Hepatocyte (in vitro differentiated cells): Measurements from ENCODE around the gene THSD7B. TPM values are rescaled to one million over a fixed set of nuclear protein-coding genes. Genes with fewer than 3 reads are reported as not detected.
"Not testable (repeated sequence)": the region's sequence is repeated elsewhere in the genome, so short reads cannot be mapped to it uniquely, and the experiment has no call there.

ENCODE experiments used
- DNase-seq: peaks from one replicate; pipeline ENCODE4 v3.0.0-alpha.2; 2016; ENCODE audit warnings: low spot score
- H2AFZ ChIP-seq: fragments of 200-600 bp; sonication (generic); 2 replicates; pipeline ENCODE4 v1.6.0; 2016; ENCODE audit warnings: antibody characterized with exemption, mild to moderate bottlenecking
- H3K27ac ChIP-seq: fragments of 200-600 bp; sonication (generic); 2 replicates; pipeline ENCODE4 v1.5.1; 2016; ENCODE audit warnings: mild to moderate bottlenecking
- H3K27me3 ChIP-seq: fragments of 200-600 bp; sonication (generic); 2 replicates; pipeline ENCODE4 v1.6.1; 2016
- H3K36me3 ChIP-seq: fragments of 200-600 bp; sonication (generic); replicated peaks from 2 replicates; pipeline ENCODE4 v1.5.1; 2016; ENCODE audit warnings: low read depth; ENCODE audit not compliant: insufficient read depth
- H3K4me1 ChIP-seq: fragments of 200-600 bp; sonication (generic); 2 replicates; pipeline ENCODE4 v1.5.1; 2016; ENCODE audit warnings: mild to moderate bottlenecking, moderate library complexity; ENCODE audit not compliant: insufficient read depth
- H3K4me2 ChIP-seq: fragments of 200-600 bp; sonication (generic); 2 replicates; pipeline ENCODE4 v1.6.0; 2016
- H3K4me3 ChIP-seq: fragments of 200-600 bp; sonication (generic); 2 replicates; pipeline ENCODE4 v1.5.1; 2016; ENCODE audit warnings: mild to moderate bottlenecking
- H3K79me2 ChIP-seq: fragments of 200-600 bp; sonication (generic); 2 replicates; pipeline ENCODE4 v1.6.0; 2017; ENCODE audit warnings: mild to moderate bottlenecking
- H3K9me2 ChIP-seq: fragments of 200-600 bp; sonication (generic); replicated peaks from 2 replicates; pipeline ENCODE4 v1.6.0; 2017; ENCODE audit warnings: mild to moderate bottlenecking; ENCODE audit not compliant: insufficient read depth
- H3K9me3 ChIP-seq: fragments of 200-600 bp; sonication (generic); 2 replicates; pipeline ENCODE4 v1.5.1; 2016; ENCODE audit warnings: low read depth, mild to moderate bottlenecking
- H4K20me1 ChIP-seq: fragments of 200-600 bp; sonication (generic); 2 replicates; pipeline ENCODE4 v1.6.0; 2016; ENCODE audit warnings: mild to moderate bottlenecking; ENCODE audit not compliant: insufficient read depth, poor library complexity, severe bottlenecking
- EZH2 ChIP-seq: fragments of 200-600 bp; sonication (generic); IDR thresholded peaks from 2 replicates; pipeline ENCODE4 v1.6.1; 2016; ENCODE audit warnings: antibody characterized with exemption, mild to moderate bottlenecking, borderline replicate concordance
- EZH2phosphoT487 ChIP-seq: fragments of 200-600 bp; sonication (generic); IDR thresholded peaks from one replicate; pipeline ENCODE4 v1.6.1; 2018; ENCODE audit warnings: antibody characterized with exemption, mild to moderate bottlenecking, low read depth, moderate library complexity; ENCODE audit not compliant: unreplicated experiment, severe bottlenecking
- WGBS: methylation state at CpG from one replicate; pipeline ENCODE4 v1.1.6; 2016; ENCODE audit warnings: low lambda C conversion rate; ENCODE audit errors: missing lambda C conversion rate; 5-methylcytosine and 5-hydroxymethylcytosine counted together
- polyA plus RNA-seq: library from polyadenylated mRNA; unstranded; fragments of >200 nt; fragmentation: Nextera tagmentation; extraction: Ambion mirVana; gene quantifications from 2 replicates; pipeline ENCODE4 v1.2.1, GENCODE V29; 2016
- total RNA-seq: library from RNA; depleted of rRNA; stranded (reverse); fragments of >200 nt; gene quantifications from 2 replicates; pipeline ENCODE4 v1.2.3, GENCODE V29; 2014
- TF ChIP-seq, protein P1 (sequence below): fragments of 200-600 bp; sonication (generic); IDR thresholded peaks from 2 replicates; pipeline ENCODE4 v1.5.1; 2016; ENCODE audit warnings: antibody characterized with exemption, mild to moderate bottlenecking; ENCODE audit not compliant: poor library complexity

The THSD7B gene
- total and polyA plus RNA-seq, 2 experiments from 2014 or later = 0.48 to 5.7 TPM

DNA sequence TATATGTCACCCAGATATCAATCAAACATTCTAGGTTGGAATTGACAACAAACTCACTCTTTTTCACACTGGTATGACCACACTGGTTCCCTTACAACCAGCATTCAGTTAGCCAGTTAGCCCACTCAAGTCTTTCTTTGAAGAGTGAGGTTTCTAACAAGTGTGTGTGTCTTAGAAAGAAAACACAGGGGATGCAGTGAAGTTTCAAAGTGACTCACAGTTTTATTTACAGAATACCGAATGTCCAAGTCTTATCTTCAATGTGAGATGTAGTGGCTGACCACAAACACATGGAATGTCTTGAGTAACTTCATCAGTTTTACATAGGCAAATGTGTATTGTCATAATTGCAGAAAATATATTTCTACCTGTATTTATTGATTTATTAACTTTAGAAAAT is 924.2 kb downstream of the THSD7B start:
- Histone ChIP-seq H3K4me3 (no peak overlapping the region), H4K20me1 (no peaks in the 10 kb centered on the region), H3K79me2 (no peaks in the 10 kb centered on the region), H2AFZ (no peak overlapping the region), H3K4me2 (no peak overlapping the region), H3K4me1 (no peaks in the 10 kb centered on the region), H3K27me3 (no peaks in the 10 kb centered on the region), H3K36me3 (no peaks in the 10 kb centered on the region), H3K9me2 (no peaks in the 10 kb centered on the region), H3K9me3 (no peaks in the 10 kb centered on the region), H3K27ac (no peak overlapping the region)
- WGBS = 64% methylated on average over 1 of the region's 1 CpG
- TF ChIP-seq, protein P1, sequence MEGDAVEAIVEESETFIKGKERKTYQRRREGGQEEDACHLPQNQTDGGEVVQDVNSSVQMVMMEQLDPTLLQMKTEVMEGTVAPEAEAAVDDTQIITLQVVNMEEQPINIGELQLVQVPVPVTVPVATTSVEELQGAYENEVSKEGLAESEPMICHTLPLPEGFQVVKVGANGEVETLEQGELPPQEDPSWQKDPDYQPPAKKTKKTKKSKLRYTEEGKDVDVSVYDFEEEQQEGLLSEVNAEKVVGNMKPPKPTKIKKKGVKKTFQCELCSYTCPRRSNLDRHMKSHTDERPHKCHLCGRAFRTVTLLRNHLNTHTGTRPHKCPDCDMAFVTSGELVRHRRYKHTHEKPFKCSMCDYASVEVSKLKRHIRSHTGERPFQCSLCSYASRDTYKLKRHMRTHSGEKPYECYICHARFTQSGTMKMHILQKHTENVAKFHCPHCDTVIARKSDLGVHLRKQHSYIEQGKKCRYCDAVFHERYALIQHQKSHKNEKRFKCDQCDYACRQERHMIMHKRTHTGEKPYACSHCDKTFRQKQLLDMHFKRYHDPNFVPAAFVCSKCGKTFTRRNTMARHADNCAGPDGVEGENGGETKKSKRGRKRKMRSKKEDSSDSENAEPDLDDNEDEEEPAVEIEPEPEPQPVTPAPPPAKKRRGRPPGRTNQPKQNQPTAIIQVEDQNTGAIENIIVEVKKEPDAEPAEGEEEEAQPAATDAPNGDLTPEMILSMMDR = no peak
- TF ChIP-seq EZH2phosphoT487 = no peak
- no peak for TF ChIP-seq EZH2
- no peak for DNase-seq

DNA sequence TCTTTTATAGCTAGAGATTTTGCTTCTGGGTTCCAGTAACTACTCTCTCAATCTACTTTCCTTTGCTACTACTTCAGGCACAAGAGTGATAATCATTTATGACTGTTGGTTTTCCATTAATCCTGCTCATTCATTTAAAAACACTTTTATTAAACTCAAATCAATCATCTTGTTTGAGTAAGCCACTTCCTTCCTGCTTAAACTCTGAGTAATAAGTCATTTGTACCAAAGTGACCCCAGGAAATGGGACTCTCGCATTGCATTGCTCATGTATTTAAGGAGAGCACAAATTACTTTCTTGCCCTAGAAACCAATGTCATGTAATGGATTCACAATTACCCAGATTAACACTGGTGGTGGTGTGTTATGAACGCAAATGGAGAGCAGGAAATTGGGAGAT is 928.2 kb downstream of the THSD7B start:
- no peaks in the 10 kb centered on the region for H3K36me3 ChIP-seq
- WGBS = 40% methylated on average over 2 of the region's 2 CpGs
- no peaks in the 10 kb centered on the region for H3K9me3 ChIP-seq
- H3K9me2 ChIP-seq = no peaks in the 10 kb centered on the region
- H3K4me2 ChIP-seq = no peak overlapping the region
- H4K20me1 ChIP-seq = no peaks in the 10 kb centered on the region
- H3K4me3 ChIP-seq = no peak overlapping the region
- no peak overlapping the region for H2AFZ ChIP-seq
- no peaks in the 10 kb centered on the region for H3K79me2 ChIP-seq
- H3K27ac ChIP-seq = no peak overlapping the region
- H3K4me1 ChIP-seq = no peaks in the 10 kb centered on the region
- no peaks in the 10 kb centered on the region for H3K27me3 ChIP-seq
- TF ChIP-seq EZH2 (no peak), EZH2phosphoT487 (no peak)
- TF ChIP-seq, protein P1 = no peak
- DNase-seq = no peak

DNA sequence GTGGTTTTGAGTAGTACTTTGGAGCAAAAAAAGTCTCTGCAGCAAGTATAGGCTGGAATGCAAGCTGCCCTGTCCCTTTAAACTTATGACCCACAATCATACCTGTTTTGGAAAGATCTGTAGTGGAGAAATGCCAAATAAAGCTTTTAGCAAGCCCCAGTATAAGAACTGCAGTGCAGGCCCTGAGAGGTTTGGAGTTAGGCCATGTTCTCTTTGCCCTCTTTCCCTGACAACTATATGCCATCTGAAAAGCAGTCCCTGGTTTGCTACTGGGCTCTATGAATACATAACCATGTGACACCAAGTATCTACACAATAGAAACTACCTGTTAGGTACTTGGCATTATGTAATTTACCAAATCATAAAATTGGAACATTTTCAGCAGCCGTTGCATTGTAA is 931.6 kb downstream of the THSD7B start:
- no peaks in the 10 kb centered on the region for H3K79me2 ChIP-seq
- 96% methylated on average over 1 of the region's 1 CpG for WGBS
- DNase-seq = no peak
- H3K9me3 ChIP-seq = no peaks in the 10 kb centered on the region
- H2AFZ ChIP-seq = no peak overlapping the region
- H3K4me3 ChIP-seq = no peak overlapping the region
- TF ChIP-seq, protein P1 = no peak
- no peak for TF ChIP-seq EZH2
- TF ChIP-seq EZH2phosphoT487 = no peak
- no peaks in the 10 kb centered on the region for H3K9me2 ChIP-seq
- no peaks in the 10 kb centered on the region for H3K27me3 ChIP-seq
- H4K20me1 ChIP-seq = no peaks in the 10 kb centered on the region
- no peaks in the 10 kb centered on the region for H3K4me1 ChIP-seq
- no peak overlapping the region for H3K4me2 ChIP-seq
- H3K27ac ChIP-seq = no peak overlapping the region
- no peaks in the 10 kb centered on the region for H3K36me3 ChIP-seq

DNA sequence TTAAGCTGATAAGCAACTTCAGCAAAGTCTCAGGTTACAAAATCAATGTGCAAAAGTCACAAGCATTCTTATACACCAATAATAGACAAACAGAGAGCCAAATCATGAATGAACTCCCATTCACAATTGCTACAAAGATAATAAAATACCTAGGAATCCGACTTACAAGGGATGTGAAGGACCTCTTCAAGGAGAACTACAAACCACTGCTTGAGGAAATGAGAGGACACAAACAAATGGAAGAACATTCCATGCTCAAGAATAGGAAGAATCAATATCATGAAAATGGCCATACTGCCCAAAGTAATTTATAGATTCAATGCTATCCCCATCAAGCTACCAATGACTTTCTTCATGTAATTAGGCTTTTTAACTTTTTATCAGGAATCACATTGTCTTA is 934.9 kb downstream of the THSD7B start:
- not testable (repeated sequence) for H3K4me3 ChIP-seq, H3K9me3 ChIP-seq, H3K9me2 ChIP-seq, H3K36me3 ChIP-seq, H3K4me2 ChIP-seq, DNase-seq, H3K79me2 ChIP-seq, H3K4me1 ChIP-seq, H4K20me1 ChIP-seq, H3K27me3 ChIP-seq, H2AFZ ChIP-seq, H3K27ac ChIP-seq
- 84% methylated on average over 1 of the region's 1 CpG for WGBS
